ENCODE results near the gene APBB1. TPM values are rescaled to one million over a fixed set of nuclear protein-coding genes. Genes with fewer than 3 reads are reported as not detected.
A peak's percentile ranks its signal among the peaks of the same experiment; 100 is the strongest.

The APBB1 gene
- total and polyA plus RNA-seq, 8 donors: 11.4 to 69.3 (median 16.8) TPM

DNA sequence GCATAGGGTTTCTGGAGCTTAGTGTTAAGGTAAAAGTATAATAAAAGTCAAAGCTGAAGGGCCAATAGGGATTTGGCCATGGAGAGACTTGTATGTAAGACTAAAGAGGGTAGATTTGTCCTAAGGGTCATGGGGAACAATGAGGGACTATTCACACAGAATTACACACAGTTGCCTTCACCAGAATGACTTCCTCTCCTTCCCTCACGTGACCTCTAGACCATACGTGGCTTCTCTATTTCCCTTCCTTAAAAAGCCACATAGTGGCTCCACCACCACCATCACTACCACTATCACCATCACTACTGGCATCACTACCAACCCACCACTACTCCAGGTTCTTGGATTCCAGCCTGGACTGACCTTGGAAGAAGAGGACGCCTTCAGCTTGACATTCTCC is 19.1 kb upstream of the APBB1 start:
- Histone ChIP-seq H3K36me3 (no peaks in the 10 kb centered on the region), H3K4me3 (no peak overlapping the region), H3K4me1 (no peaks in the 10 kb centered on the region), H3K27ac (no peak overlapping the region), H3K9me3 (no peaks in the 10 kb centered on the region), H3K27me3 (no peaks in the 10 kb centered on the region)
- TF ChIP-seq, protein P1, sequence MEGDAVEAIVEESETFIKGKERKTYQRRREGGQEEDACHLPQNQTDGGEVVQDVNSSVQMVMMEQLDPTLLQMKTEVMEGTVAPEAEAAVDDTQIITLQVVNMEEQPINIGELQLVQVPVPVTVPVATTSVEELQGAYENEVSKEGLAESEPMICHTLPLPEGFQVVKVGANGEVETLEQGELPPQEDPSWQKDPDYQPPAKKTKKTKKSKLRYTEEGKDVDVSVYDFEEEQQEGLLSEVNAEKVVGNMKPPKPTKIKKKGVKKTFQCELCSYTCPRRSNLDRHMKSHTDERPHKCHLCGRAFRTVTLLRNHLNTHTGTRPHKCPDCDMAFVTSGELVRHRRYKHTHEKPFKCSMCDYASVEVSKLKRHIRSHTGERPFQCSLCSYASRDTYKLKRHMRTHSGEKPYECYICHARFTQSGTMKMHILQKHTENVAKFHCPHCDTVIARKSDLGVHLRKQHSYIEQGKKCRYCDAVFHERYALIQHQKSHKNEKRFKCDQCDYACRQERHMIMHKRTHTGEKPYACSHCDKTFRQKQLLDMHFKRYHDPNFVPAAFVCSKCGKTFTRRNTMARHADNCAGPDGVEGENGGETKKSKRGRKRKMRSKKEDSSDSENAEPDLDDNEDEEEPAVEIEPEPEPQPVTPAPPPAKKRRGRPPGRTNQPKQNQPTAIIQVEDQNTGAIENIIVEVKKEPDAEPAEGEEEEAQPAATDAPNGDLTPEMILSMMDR (IDR thresholded peaks at IDR 0.05): no peak
- 53 to 61% methylated on average over 3 of the region's 3 CpGs for WGBS, 2 donors
- ATAC-seq: peak in 2 of 4 donors; percentile 19 to 28
- no peak for DNase-seq
- FAIRE-seq: no peak
- intact Hi-C loops (cut with DNase I): loop anchor here in 1 of 3 donors (5.0 kb wide), 2 partner anchors 56 to 64 kb away; no protein-coding TSS in a partner anchor

DNA sequence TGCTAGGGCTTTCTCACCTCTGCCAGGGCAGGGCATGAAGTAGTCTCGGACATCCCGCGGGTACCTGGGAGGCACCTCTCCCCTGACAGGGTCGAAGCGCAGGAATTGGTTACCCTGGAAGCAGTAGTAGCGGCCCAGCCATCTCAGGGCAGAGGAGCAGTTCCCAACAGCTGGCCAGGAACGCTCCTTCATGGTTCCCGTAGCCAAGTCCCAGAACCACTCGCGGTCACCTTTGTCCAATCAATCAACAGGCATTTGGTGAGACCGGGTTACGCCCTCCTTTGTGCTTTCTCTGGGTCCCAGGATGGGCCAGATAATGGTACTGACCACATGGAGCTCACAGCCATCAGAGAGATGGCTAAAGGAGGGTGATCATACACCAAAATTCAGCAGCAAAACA is 18.5 kb upstream of the APBB1 start:
- H3K4me3 ChIP-seq: no peak overlapping the region
- no peak for ATAC-seq
- H3K4me1 ChIP-seq: no peaks in the 10 kb centered on the region
- H3K27ac ChIP-seq: no peak overlapping the region
- TF ChIP-seq, protein P1 (IDR thresholded peaks at IDR 0.05): no peak
- H3K36me3 ChIP-seq: no peaks in the 10 kb centered on the region
- H3K27me3 ChIP-seq: no peaks in the 10 kb centered on the region
- intact Hi-C loops (cut with DNase I): loop anchor here in 1 of 3 donors (5.0 kb wide), 2 partner anchors 55 to 65 kb away; no protein-coding TSS in a partner anchor
- DNase-seq: no peak
- H3K9me3 ChIP-seq: no peaks in the 10 kb centered on the region
- FAIRE-seq: no peak
- WGBS, 2 donors: 75 to 90% methylated on average over 12 of the region's 12 CpGs

DNA sequence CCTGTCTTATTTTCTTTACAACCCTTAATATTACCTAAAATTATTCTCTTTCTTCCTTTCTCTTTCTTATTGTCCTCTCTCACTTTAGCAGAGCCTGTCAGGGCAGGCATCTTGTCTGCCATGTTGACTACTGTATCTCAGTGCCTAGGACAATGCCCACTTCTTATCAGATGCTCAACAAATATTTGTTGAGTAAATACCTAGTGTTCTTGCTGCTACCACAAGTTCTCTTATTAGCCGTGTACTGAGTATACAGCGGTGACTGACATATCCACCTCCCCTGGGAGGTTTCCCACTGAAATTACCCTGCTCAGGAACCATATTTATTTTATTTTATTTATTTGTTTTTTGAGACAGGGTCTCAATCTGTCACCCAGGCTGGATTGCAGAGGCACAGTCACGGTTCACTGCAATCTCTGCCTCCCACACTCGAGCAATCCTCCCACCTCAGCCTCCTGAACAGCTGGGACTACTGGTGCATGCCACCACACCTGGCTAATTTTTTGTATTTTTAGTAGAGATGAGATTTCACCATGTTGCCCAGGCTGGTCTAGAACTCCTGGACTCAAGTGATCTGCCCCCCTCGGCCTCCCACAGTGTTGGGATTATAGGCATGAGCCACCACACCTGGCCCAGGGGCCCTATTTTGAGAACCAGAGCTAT is 15.2 kb upstream of the APBB1 start:
- Histone ChIP-seq H3K9me3 (no peaks in the 10 kb centered on the region), H3K36me3 (no peaks in the 10 kb centered on the region), H3K27ac (no peak overlapping the region), H3K4me3 (no peak overlapping the region), H3K27me3 (no peaks in the 10 kb centered on the region), H3K4me1 (no peaks in the 10 kb centered on the region)
- ATAC-seq (peak in 2 of 4 donors; percentile 62 to 69), DNase-seq (no peak), FAIRE-seq (no peak)
- WGBS, 2 donors: 49 to 53% methylated on average over 5 of the region's 5 CpGs
- intact Hi-C loops (cut with DNase I): no loop called here
- TF ChIP-seq, protein P1 (IDR thresholded peaks at IDR 0.05): no peak

DNA sequence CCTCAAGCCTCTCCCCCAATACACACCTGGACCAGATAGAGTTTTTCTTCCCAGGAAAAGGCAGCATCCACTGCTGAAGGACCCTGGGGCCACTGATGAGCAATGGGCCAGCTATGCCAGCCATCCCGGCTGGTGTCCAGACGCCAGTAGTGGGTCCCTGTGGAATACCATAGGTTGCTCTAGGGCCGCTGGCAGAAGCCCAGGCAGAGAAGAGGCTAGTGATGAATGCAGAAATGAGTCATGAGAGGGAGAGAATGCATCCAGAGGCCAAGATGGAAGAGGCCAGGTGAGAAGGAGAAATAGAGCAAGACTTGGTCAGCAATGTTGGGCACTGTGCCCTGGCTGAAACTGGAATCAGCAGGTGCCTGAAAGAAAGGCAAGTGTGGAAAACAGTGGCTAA is 13.0 kb upstream of the APBB1 start:
- no peak for FAIRE-seq

DNA sequence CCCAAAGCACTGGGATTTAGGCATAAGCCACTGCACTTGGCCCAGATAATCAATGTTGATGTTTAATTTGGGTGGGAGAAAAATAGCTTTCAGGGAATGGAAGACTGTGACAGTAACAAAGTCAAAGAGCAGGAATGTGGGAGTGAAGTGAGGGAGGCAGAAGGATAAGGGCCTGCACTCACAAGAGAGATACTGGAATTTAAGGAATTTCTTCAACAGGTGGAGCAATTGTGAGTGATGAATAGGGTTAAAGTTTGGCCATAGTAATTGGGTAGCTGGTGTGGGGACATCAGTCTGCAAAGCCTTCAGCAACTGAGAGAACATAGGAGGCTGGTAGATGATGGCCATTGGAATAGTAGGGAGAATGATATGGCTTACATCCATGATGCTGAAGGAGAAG is 8.6 kb upstream of the APBB1 start:
- Histone ChIP-seq H3K27me3 (no peaks in the 10 kb centered on the region), H3K9me3 (no peaks in the 10 kb centered on the region), H3K4me1 (no peaks in the 10 kb centered on the region), H3K4me3 (no peak overlapping the region), H3K27ac (no peak overlapping the region), H3K36me3 (no peaks in the 10 kb centered on the region)
- DNase-seq (no peak), ATAC-seq (no peak), FAIRE-seq (no peak)
- intact Hi-C loops (cut with DNase I): loop anchor here in 1 of 3 donors (5.0 kb wide), 1 partner anchor 50 kb away; no protein-coding TSS in a partner anchor
- TF ChIP-seq, protein P1 (IDR thresholded peaks at IDR 0.05): no peak

More for the DNA sequence above, 13.0 kb upstream of the APBB1 start:
- Histone ChIP-seq H3K9me3 (no peaks in the 10 kb centered on the region), H3K27ac (no peak overlapping the region), H3K27me3 (no peaks in the 10 kb centered on the region), H3K4me3 (no peak overlapping the region), H3K36me3 (no peaks in the 10 kb centered on the region), H3K4me1 (no peaks in the 10 kb centered on the region)
- ATAC-seq (no peak), DNase-seq (no peak)
- TF ChIP-seq, protein P1 (IDR thresholded peaks at IDR 0.05): no peak
- intact Hi-C loops (cut with DNase I): no loop called here
- 92 to 94% methylated on average over 3 of the region's 3 CpGs for WGBS, 2 donors
